Measurements from ENCODE around the gene CFAP46. TPM values are rescaled to one million over a fixed set of nuclear protein-coding genes. Genes with fewer than 3 reads are reported as not detected.

The CFAP46 gene
- total and polyA plus RNA-seq, 10 of the 15 experiments (the other 5 are each of a cell fraction or from before 2014, with no cell fraction given), result 0.01 to 0.18 (median 0.03) TPM; not detected in 7

- TF ChIP-seq CUX1 (IDR thresholded peaks at IDR 0.05; ENCODE audit: insufficient replicate concordance, low read depth, low read length) (no peak), TAF1 (IDR thresholded peaks at IDR 0.05; ENCODE audit: borderline replicate concordance, low read depth, low read length) (no peak), SKIL (IDR thresholded peaks at IDR 0.05; ENCODE audit: low read depth, poor library complexity, severe bottlenecking) (no peak), USF1 (IDR thresholded peaks at IDR 0.05; ENCODE audit: borderline replicate concordance, extremely low read length, insufficient read depth, low read depth, low read length) (no peak), WRNIP1 (IDR thresholded peaks at IDR 0.05; ENCODE audit: borderline replicate concordance, low read depth, low read length) (no peak)
These were observed 23.6 kb downstream of the CFAP46 start (continued) for GRCh38 chr10:132918617-132919373.
